SK-N-SH treated with all-trans-retinoic acid at 6 μM for 48 hours (cell line): ENCODE measurements around the gene PON3.

Experiments used
- ATAC-seq: fragments of 200-7000 bp; cut with Tn5 transposase; 3 replicates; pipeline ENCODE4 v1.9.1; 2020; ENCODE audit warnings: mild to moderate bottlenecking, moderate library complexity
- ARNTL ChIP-seq: fragments of 450-650 bp; formaldehyde crosslinking; IDR thresholded peaks from 2 replicates; pipeline ENCODE4 v1.5.0; 2020; ENCODE audit warnings: low read depth, mild to moderate bottlenecking, moderate library complexity, borderline replicate concordance
- BACH2 ChIP-seq: fragments of 250-450 bp; sonication (Bioruptor Pico); IDR thresholded peaks from 2 replicates; pipeline ENCODE4 v1.9.0; 2021; ENCODE audit warnings: mild to moderate bottlenecking, borderline replicate concordance
- CREB5 ChIP-seq: fragments of 250-450 bp; sonication (Bioruptor Pico); IDR thresholded peaks from 2 replicates; pipeline ENCODE4 v1.5.1; 2020; ENCODE audit warnings: low read depth, mild to moderate bottlenecking, moderate library complexity
- CSDC2 ChIP-seq: fragments of 250-450 bp; sonication (Bioruptor Pico); IDR thresholded peaks from 2 replicates; pipeline ENCODE4 v1.5.0; 2020; ENCODE audit warnings: mild to moderate bottlenecking, moderate library complexity
- CSRNP3 ChIP-seq: fragments of 250-450 bp; sonication (Bioruptor Pico); IDR thresholded peaks from 2 replicates; pipeline ENCODE4 v1.5.1; 2021; ENCODE audit warnings: mild to moderate bottlenecking, moderate library complexity
- ESRRG ChIP-seq: fragments of 250-450 bp; sonication (Bioruptor Pico); IDR thresholded peaks from 2 replicates; pipeline ENCODE4 v1.6.1; 2021; ENCODE audit warnings: mild to moderate bottlenecking
- GLIS3 ChIP-seq: fragments of 250-450 bp; sonication (Bioruptor Pico); IDR thresholded peaks from 2 replicates; pipeline ENCODE4 v1.5.0; 2020; ENCODE audit warnings: mild to moderate bottlenecking, moderate library complexity
- ISL1 ChIP-seq: fragments of 250-450 bp; sonication (Bioruptor Pico); IDR thresholded peaks from 2 replicates; pipeline ENCODE4 v2.1.2; 2022; ENCODE audit warnings: mild to moderate bottlenecking, moderate library complexity
- OSR1 ChIP-seq: fragments of 250-450 bp; sonication (Bioruptor Pico); IDR thresholded peaks from 2 replicates; pipeline ENCODE4 v1.8.0; 2022; ENCODE audit warnings: moderate library complexity, mild to moderate bottlenecking, inconsistent platforms
- PATZ1 ChIP-seq: fragments of 250-450 bp; sonication (Bioruptor Pico); IDR thresholded peaks from 2 replicates; pipeline ENCODE4 v1.8.0; 2020; ENCODE audit warnings: mild to moderate bottlenecking, moderate library complexity, borderline replicate concordance
- POU6F1 ChIP-seq: fragments of 250-450 bp; sonication (Bioruptor Pico); IDR thresholded peaks from 2 replicates; pipeline ENCODE4 v1.8.0; 2021; ENCODE audit warnings: low read depth, mild to moderate bottlenecking, moderate library complexity, borderline replicate concordance
- RARB ChIP-seq: fragments of 250-450 bp; sonication (Bioruptor Pico); IDR thresholded peaks from 2 replicates; pipeline ENCODE4 v1.8.0; 2021; ENCODE audit warnings: mild to moderate bottlenecking, moderate library complexity
- SNAI2 ChIP-seq: fragments of 250-450 bp; sonication (Bioruptor Pico); IDR thresholded peaks from 2 replicates; pipeline ENCODE4 v1.5.0; 2020; ENCODE audit warnings: mild to moderate bottlenecking, moderate library complexity
- TCF4 ChIP-seq: fragments of 250-450 bp; sonication (Bioruptor Pico); IDR thresholded peaks from 2 replicates; pipeline ENCODE4 v1.8.0; 2021; ENCODE audit warnings: mild to moderate bottlenecking, moderate library complexity, borderline replicate concordance
- TOX ChIP-seq: fragments of 250-450 bp; sonication (Bioruptor Pico); IDR thresholded peaks from 2 replicates; pipeline ENCODE4 v1.8.0; 2021; ENCODE audit warnings: mild to moderate bottlenecking, moderate library complexity, borderline replicate concordance
- ZC3H10 ChIP-seq: fragments of 250-450 bp; sonication (Bioruptor Pico); IDR thresholded peaks from 2 replicates; pipeline ENCODE4 v1.5.1; 2021; ENCODE audit warnings: mild to moderate bottlenecking, moderate library complexity
- ZFP3 ChIP-seq: fragments of 250-450 bp; sonication (Bioruptor Pico); IDR thresholded peaks from 2 replicates; pipeline ENCODE4 v1.5.0; 2020; ENCODE audit warnings: mild to moderate bottlenecking, moderate library complexity
- ZFP30 ChIP-seq: fragments of 450-650 bp; formaldehyde crosslinking; IDR thresholded peaks from 2 replicates; pipeline ENCODE4 v1.5.0; 2022; ENCODE audit warnings: mild to moderate bottlenecking, moderate library complexity
- ZNF565 ChIP-seq: fragments of 450-650 bp; formaldehyde crosslinking; conservative IDR thresholded peaks from 2 replicates; pipeline ENCODE4 v1.5.0; 2020; ENCODE audit warnings: low read depth, mild to moderate bottlenecking, moderate library complexity
- ZNF70 ChIP-seq: fragments of 450-650 bp; formaldehyde crosslinking; IDR thresholded peaks from 2 replicates; pipeline ENCODE4 v1.5.0; 2020; ENCODE audit warnings: mild to moderate bottlenecking, moderate library complexity
- ZNF8 ChIP-seq: fragments of 450-650 bp; formaldehyde crosslinking; IDR thresholded peaks from 2 replicates; pipeline ENCODE4 v1.5.0; 2020; ENCODE audit warnings: mild to moderate bottlenecking, moderate library complexity

Gene PON3

GRCh38 chr7:95411666-95412065 is 15.5 kb upstream of the PON3 start:
- no peak for ATAC-seq
- TF ChIP-seq TCF4 (CRISPR knock-in tag): no peak
- no peak for TF ChIP-seq CSRNP3 (CRISPR knock-in tag)

- ATAC-seq: no peak; the same call in 2 of the 3 replicates
- TF ChIP-seq SNAI2 (CRISPR knock-in tag) (no peak), POU6F1 (CRISPR knock-in tag) (no peak), ZC3H10 (CRISPR knock-in tag) (no peak), OSR1 (CRISPR knock-in tag) (no peak), TOX (no peak), RARB (CRISPR knock-in tag) (no peak), CREB5 (CRISPR knock-in tag) (no peak), CSDC2 (CRISPR knock-in tag) (no peak)
These were observed 14.9 kb upstream of the PON3 start for GRCh38 chr7:95411036-95411435.

- TF ChIP-seq PATZ1 (CRISPR knock-in tag) (no peak), ZFP3 (no peak), ZNF565 (CRISPR knock-in tag) (no peak), ZNF70 (no peak), ESRRG (CRISPR knock-in tag) (no peak), OSR1 (CRISPR knock-in tag) (no peak), ISL1 (no peak), GLIS3 (CRISPR knock-in tag) (no peak)
- ATAC-seq: no peak
These were observed 11.6 kb upstream of the PON3 start for GRCh38 chr7:95407751-95408150.

- no peak for ATAC-seq
- TF ChIP-seq ISL1 (peak; percentile 85), ZNF70 (no peak), BACH2 (CRISPR knock-in tag) (no peak), RARB (CRISPR knock-in tag) (no peak), ZC3H10 (CRISPR knock-in tag) (no peak), PATZ1 (CRISPR knock-in tag) (peak; percentile 78; the same call in 1 of the 2 replicates), SNAI2 (CRISPR knock-in tag) (0 out of 2 replicates have a peak, but pooled peaks have one; percentile 32)
These were observed 9.6 kb upstream of the PON3 start for GRCh38 chr7:95405800-95406199.

- ATAC-seq: no peak
- TF ChIP-seq CSDC2 (CRISPR knock-in tag) (no peak), GLIS3 (CRISPR knock-in tag) (no peak), ARNTL (CRISPR knock-in tag) (no peak), POU6F1 (CRISPR knock-in tag) (no peak), PATZ1 (CRISPR knock-in tag) (no peak), ESRRG (CRISPR knock-in tag) (no peak), ZNF8 (CRISPR knock-in tag) (no peak), ZC3H10 (CRISPR knock-in tag) (no peak), ZFP30 (CRISPR knock-in tag) (no peak), ZNF70 (no peak), ISL1 (no peak)
These were observed 9.0 kb upstream of the PON3 start for GRCh38 chr7:95405208-95405607.
